GM19043 (cell line): ENCODE data around the gene ASB18.

Experiments used
- ATAC-seq: cut with Tn5 transposase; IDR thresholded peaks from one replicate; pipeline ENCODE4 v1.9.1; 2021; ENCODE audit warnings: low read depth; ENCODE audit not compliant: unreplicated experiment

The ASB18 gene

DNA sequence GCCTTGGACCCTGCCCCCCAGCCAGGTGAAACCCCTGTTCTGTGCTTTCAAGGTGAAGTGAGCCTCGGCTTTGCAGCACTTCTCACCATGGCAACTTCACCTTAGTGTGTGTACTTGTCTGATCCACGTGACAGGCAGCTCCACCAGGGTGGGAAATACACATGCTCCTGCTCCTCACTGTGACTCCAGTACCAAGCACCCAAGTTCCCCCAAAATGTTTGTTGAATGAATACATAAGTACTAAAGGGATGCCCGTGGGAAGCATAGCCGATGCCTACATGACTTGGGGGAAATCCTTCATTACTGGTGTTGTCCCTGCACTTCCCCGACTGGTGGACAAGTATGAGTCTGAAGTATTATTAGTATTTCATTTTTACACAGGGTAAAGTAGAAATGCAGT is 54.2 kb downstream of the ASB18 start:
- no peak for ATAC-seq

DNA sequence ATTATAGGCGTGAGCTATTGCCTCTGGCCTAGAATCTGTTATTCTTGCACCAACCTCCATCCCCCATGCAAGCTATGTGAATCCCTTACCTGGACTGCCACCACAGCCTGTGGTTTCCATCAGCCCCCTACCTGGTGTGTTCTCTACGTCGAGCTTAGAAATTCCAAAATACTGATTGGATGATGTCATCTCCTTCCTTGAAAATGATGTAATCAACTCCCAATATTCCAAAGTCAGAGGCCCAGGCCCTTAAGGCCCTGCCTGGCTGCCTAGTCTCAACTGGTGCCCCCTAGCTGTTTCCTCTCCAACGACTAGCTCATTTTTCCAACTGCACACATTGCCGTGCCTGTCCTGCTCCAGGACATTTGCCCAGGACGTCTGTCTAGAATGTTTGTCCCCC is 54.7 kb downstream of the ASB18 start:
- ATAC-seq = no peak

DNA sequence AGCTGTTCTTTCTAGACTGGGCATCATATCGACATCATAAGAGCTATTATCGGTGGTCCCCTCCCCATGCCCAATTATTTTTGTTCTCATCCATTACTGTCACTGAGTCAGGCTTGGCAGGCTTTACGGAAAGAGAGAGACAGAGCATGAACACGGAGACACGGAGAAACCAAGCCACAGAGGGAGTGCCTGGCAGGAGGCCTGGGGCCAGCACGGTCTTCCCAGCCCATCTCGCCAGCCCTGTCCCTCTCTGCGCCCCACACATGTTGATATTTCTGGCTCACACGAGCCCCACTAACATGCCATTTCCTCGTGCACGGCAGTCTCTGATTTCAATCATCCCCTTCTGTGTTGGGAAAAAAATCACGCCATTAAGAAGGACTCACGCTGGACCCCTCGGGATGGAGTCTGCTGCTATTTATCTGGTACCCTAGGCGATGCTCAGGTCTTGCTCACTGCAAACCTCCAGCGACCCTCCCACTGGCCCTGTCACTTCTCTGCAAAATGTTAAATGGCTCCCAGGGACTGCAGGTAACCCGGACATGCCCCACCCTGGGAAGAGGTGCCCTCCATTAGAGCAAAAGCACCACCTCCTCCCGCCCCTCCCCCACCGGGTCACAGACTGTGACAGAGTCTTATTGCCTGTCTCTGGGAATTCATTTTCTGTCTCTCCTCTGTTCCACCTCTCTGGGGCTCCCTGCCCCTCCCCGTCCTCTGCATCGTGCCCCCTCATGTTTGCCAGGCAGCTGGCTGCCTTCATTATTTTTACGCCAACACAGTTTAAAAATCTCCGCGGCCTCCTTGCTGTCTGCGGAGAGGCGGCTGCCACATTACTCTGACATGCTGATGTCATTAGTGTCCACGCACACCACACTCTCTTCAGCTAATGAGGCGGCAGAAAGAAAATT is 55.9 kb downstream of the ASB18 start:
- ATAC-seq = no peak

DNA sequence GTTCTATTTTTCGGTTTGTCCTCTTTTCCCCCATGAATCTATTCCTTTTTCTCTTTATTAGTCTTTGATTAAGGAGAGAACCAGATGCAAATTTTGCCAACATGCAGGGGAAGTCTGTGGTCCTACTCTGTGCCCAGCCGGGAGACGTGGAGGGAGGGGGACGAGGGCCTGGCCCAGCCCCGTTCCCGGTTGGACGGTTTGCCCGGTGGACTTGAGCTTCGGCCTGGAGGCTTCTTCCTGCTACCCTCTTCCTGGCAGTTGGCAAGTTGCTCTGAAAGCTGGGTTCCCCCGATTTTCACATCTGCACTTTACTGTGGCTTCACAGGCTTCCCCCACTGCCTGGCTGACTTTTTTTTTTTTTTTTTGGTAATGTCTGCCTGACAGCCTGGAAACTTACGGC is 56.7 kb downstream of the ASB18 start:
- ATAC-seq = no peak

DNA sequence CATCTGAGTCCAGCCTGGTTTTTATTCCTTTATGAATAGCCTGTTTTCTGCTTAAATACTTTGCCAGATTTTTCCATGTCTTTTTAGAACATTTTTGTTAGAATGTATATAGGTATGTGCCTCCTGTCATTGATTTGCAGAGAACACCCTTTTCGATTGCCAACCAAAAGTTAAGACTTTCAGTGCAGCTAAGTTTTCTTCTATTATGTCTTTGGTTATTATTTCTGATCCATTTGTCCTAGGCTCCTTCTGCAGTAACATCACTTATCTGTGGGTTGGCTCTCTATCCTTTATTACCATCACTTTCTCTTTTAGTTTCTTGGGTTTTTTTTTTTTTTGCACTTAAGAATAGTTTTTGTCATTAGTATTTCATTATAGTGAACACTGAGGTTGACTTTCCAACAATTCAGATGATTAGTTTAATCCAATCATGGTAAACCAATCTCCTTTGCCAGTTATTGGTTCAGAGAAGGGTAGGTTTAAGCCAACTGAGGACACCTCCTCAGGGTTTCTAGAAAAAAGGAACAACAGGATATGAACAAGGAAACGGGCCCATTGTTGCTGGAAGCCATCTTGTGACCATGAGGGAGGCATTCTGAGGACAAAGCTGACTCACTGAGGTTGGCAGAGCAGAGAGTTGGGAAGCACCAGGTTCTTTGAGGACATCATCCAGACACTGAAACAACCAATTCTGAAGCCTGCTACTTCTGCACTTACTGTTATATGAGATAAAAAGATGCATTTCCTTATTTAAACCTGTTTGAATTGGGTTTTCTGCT is 58.1 kb downstream of the ASB18 start:
- no peak for ATAC-seq

DNA sequence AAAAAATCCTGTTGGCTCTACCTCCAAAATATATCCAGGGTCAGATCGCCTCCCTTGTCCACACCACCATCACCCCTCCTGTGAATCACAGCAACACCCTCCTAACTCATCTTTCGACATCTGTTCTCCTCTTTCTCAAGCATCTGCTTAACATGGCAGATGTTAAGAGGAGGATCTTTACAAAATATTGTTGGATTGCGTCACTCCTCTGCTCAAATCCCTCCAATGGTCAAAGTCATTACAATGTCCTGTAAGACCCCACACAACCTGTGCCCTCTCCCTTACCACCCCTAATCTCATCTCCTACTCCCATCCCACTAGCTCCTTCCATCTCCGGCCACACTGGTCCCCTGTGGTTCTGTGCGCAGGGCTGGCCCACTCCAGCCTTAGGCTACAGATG is 59.3 kb downstream of the ASB18 start:
- ATAC-seq = no peak

DNA sequence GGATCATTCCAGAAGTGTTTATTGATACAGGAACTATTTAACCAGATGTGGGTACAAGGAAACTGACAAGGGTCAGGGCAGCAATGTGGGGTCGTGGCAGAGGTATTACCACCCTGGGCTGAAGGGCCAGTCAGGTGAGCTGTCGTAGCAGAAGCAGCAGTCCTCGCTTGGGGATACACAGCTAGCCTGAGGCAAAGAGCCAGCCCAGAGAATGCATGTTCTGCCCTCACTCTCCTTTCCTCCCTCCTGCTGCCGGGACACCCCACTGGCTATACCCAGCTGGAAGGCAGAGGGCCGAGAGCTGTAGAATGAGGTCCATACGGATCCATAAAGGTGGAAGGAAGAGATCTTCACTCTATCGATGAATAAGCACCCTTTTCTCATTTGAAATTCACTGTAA is 63.8 kb downstream of the ASB18 start:
- no peak for ATAC-seq

DNA sequence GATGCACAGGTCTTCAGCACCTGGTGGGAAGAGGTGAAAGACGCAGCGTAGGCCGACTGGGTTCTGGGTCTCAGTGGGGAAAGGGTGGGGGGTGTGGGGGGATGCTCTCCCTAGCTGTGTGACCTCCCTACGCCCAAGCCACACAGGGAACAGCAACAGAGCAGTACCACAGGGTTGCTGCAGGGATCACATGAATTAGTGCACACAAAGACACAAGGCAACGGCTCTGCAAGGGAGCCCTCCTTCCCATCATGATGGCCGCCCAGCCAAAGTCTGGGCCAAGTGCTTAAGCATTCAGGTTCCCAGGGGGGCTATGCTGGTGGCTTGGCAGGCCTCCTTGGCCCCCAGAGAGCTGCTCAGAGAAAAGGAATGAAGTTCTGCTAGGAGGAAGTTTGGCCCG is 67.8 kb downstream of the ASB18 start:
- no peak for ATAC-seq

DNA sequence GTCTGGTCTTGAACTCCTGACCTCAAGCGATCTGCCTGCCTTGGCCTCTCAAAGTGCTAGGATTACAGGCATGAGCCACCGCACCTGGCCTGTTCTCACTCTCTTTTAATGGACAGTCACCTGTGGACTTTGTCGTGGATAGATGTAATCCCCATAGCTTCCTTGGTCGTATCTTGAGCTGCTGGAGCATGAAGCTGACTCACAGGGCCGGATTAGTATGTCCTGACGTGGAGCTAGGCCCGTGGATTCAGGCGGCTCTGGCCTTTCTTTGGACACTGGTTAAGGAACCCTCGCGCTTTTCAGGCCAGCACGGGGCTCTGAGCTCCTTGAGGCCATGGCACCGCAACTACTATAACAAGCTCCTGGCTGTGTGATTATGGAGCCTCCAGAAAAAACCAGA is 68.5 kb downstream of the ASB18 start:
- no peak for ATAC-seq

DNA sequence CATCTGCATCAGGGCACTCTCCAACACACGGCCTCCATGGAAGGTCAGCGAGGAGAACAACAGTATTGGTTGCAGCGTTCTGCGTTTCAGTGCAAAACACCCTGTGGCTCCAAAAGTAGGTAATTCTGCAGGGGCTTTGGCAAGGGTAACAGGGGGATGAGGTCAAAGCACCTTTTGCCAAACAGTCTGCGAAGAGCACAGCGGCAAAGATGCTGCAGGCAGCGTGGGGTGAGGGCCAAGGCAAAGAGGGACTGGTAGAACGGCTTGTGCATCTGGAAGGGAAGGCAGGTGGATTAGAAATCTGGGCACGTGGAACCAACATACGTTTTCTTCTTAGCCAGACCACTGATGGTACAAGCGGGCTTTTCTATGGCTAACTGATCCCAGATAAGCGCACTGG is 69.4 kb downstream of the ASB18 start:
- no peak for ATAC-seq

DNA sequence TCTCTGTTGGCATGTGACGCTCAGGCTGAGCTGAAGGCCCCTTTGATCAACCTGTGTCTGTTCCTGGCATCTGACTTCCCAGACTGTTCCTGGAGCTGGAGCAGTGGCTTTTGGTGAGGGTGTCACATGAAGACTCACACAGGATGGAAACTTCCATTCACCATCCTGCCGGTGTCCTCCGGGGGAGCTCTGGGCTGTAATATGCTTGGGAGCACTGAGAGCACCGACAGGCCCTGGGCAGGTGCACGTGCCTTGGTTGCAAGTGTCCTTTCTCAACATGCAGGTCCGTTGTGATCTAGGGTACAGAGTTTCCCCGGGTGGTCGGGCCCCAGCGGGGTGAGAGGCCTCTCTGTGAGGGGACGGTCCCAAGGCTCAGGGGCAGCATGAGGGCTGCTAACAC is 71.2 kb downstream of the ASB18 start:
- no peak for ATAC-seq

DNA sequence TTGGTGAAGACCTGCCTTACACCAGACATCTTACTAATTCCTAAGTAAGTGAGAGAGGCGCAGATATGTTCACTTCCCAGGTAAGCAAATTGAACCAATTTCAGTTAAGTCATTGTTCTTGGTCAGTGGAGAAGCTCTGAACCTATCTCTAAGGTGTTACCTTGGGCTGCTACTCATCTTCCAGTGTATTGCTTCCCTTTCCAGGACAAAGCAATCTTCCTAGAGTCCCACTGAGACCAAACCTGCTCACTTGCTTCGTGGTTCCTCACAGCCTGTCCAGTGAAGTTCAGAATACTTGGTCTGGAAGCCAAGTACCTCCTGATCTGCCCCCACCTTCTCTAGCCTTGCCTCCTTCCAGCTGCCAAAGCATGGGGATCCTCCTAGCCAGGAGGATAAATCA is 73.5 kb downstream of the ASB18 start:
- no peak for ATAC-seq

DNA sequence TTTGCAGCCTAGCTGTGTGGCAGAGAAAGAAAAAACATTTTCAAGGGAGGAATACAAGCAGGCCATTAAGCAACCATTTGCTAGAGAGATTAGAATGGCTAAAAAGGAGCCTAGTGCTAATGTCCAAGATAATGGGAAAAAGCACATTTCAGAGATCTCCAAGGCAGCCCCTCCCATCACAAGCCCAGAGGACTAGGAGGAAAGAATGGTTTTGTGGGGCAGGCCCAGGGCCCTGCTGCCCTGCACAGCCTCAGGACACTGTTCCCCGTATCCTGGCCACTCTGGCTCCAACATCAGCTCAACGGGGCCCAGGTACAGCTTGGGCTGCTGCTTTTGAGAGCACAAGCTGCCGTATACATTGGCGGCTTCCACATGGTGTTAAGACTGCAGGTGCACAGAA is 79.5 kb downstream of the ASB18 start:
- no peak for ATAC-seq

DNA sequence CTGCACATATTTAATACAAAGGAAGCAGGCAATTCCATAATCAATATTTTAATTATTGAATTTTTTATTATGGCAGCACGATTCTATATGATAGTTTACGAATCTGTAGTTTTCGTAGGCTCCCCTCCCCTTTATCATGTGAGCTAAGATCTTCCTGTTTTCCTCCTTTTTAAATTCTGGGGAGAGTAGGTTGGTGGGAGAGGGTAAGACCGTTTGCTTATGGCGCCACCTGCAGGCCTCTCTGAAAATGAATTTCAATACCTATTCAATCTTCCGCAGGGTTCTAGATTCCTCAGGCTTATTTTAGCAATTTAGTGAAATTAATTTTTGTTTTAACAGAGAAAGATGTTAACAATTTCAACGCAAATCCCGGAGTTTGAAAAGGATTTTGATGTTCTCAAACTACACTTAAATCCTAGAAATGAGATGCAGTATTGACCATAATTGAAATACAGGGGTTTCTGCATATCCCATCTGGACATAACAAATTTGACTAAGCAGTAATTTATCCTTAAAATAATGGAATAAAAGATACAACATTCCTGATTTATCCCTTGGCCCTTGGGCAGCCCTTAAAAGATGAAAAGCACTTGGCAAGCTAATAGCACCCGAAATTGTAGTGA is 83.3 kb downstream of the ASB18 start:
- ATAC-seq = no peak

DNA sequence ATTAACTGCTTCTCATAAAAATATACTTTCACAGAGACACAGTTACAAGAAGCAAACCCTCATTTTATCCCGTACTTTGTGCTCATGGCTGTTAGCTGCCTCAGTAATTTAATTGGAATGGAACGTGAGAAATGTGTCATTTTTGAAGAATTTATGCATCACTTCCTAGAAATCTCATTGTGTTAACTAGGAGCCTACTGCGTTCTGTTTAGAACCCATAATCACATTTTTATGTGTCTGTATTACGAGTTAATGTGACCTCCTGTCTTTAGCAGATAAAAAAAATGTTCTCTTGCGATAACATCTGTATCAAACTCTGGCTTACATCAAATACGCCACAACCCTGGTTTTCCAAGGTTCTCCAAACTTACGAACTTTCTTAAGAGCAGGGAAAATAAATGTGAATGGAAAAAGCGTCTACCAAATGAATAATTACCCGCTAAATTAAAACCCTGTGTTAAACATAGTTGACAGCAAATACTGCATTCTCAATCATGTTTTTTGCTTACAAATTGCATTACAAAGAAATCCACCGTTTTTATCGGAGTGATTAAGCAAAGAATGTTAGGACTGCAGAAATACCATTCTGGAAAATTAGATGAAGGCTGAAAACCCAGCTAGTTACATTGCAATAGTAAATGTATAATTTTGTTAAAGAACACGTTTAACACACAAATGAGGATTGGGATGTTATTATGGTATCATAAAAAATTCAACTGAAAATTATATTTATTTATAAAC is 84.0 kb downstream of the ASB18 start:
- ATAC-seq = no peak

DNA sequence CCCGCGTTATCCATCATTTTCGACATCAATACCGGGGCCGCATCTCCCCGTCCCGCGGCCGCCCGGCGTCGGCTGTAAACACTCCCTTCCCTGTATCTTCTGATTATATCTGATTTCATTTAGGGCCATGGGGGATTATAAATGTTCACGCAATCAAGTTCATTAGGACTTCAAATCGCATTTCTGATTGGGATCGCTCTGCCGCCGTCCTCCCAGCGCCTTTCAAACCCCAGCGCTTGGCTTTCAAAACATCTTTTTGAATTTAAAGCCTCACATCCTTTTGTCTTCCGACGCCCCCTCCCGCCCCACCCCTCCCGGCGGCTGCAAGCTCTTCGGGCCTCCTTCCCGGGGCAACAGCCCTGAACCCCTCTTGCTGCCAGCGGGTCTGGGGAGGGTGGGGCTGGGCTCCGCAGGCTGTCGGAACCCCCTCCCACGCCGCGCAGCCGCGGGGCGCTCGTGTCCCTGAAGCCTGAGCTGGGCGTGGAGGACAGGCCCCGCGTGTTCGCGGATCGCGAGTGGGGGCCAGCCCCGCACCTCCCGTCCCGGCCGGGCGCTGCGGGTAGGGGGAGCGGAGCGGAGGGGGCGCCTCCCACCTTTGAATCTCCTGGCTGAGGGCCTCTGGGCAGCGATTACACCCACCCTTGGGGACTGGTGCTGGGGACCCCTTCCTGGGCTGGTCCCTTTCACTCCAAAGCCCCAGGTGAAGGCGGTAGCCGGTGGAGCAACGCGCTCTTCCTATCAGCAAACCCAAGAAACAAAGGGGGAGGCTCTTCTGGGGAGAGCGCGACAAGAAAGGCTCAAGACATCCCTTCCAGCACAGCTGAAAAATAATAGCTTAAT is 84.8 kb downstream of the ASB18 start:
- no peak for ATAC-seq

DNA sequence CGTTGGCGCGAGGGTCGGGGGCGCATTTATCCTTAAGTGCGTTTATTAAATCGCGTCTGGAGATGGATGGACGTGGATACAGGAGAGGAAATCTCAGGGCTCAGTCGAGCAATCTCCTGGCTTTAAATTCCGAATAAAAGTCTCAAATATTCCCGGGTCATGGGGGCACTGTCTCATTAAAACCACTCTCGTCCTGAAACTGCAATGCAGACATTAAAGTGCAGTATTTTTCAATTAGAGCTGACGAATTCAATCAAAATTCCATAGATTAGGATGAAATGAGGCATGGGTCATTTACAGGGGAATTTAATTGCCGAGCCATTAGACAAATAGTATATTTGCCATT is 85.3 kb downstream of the ASB18 start:
- ATAC-seq = no peak

DNA sequence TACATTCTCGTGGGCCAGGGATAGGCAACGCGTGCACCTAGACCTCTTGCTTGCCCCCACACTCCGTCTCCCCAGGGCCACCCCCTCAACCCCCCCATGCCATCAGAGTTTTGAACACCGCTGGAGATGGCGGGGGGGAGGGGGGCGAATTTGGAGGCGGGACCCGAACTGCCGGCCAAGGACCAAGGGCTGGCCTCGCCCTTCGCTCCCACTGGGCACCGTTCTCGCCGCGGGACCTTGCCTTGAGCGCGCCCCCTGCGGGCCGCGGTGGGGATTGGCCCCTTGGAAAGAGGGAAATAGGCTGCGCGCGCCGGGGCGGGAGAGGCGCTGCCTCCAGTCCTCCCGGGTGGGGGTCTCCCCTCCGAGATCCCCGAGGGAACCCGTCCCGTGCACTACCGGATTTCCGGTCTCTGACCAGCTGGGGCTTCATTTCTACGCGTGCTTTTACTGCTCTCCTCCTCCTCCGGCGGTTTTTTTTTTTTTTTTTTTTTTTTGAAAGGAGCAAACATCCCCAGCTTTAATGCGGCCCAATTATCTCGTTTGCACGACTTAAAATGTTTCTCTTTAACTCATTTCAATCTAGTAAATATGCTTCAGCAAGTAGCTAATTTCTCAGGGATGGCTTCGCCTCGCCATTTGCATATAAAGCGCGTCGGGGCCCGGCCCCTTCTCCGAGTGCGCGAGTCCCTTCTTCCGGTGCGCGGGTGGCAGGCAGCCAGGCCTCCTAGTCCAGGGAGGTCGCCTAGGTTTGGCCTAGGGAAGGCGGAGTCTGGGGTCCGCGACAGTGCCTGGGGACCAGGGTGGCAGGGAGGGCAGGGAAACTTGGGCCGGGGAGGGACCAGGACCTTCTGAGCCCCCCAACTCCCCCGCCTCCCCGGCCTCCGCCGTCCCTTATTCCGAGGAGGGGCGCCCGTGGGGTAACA is 86.0 kb downstream of the ASB18 start:
- ATAC-seq = no peak

DNA sequence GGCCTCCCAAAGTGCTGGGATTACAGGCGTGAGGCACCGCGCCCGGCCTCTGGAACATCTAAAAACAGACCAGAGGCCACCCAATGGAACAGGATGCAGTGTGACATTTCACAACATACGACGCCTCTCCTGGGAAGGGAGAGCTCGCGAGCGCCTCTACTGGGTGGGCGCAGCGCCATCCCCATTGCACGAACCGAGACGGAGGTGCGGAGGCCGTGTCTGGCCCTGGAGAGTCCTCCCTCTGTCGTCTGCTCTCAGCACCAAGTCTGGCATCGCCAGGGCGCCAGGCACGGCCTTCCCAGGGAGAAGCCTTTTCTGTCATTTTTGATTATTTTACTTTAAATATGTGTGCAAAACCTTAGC is 86.6 kb downstream of the ASB18 start:
- ATAC-seq = no peak
